Common myeloid progenitor, CD34-positive (primary cell): ENCODE data around the gene CERS3.

Source experiments
- CTCF ChIA-PET: fragments of 350-600 bp; sonication (Branson Sonifier 250); formaldehyde crosslinking; loops from one replicate; lab custom pipeline; 2021; ENCODE audit warnings: antibody characterized with exemption; lab: Charles Lee
- POLR2A ChIA-PET: fragments of 350-600 bp; sonication (Branson Sonifier 250); formaldehyde crosslinking; loops from one replicate; lab custom pipeline; 2021; ENCODE audit warnings: antibody characterized with exemption; lab: Charles Lee
- DNase-seq, 3 donors: peaks; one replicate each; pipeline versions ENCODE4 v3.0.0 to v3.0.0-alpha.2; 2013
- H3K27ac ChIP-seq, 2 experiments: 1 replicate in 1 of 2; 2 replicates in 1 of 2; pipeline ENCODE4 v1.7.0; 2013; ENCODE audit warnings: inconsistent platforms in 2 of 2, low read length in 2 of 2, mild to moderate bottlenecking in 2 of 2, low read depth in 1 of 2, moderate library complexity in 1 of 2; ENCODE audit not compliant: severe bottlenecking in 2 of 2, insufficient read depth in 1 of 2, poor library complexity in 1 of 2
- H3K27me3 ChIP-seq, 5 experiments: replicated peaks in 2 of 5; 1 replicate in 3 of 5; 2 replicates in 2 of 5; pipeline versions ENCODE4 v1.6.1 to v1.7.0; 2013; ENCODE audit warnings: low read length in 4 of 5, mild to moderate bottlenecking in 2 of 5, moderate library complexity in 2 of 5, inconsistent platforms in 1 of 5; ENCODE audit not compliant: insufficient read depth in 5 of 5, control insufficient read depth in 4 of 5
- H3K36me3 ChIP-seq, 4 experiments: 1 replicate in 2 of 4; 2 replicates in 2 of 4; pipeline versions ENCODE4 v1.6.1 to v1.7.0; 2013; ENCODE audit warnings: low read length in 3 of 4, control low read depth in 1 of 4, mild to moderate bottlenecking in 1 of 4; ENCODE audit not compliant: control insufficient read depth in 4 of 4, insufficient read depth in 4 of 4
- H3K4me1 ChIP-seq, 4 experiments: 1 replicate in 3 of 4; 2 replicates in 1 of 4; pipeline versions ENCODE4 v1.6.1 to v1.7.1; 2013; ENCODE audit warnings: low read length in 3 of 4, mild to moderate bottlenecking in 3 of 4, control low read depth in 1 of 4, inconsistent platforms in 1 of 4, moderate library complexity in 1 of 4; ENCODE audit not compliant: control insufficient read depth in 4 of 4, insufficient read depth in 4 of 4; ENCODE audit errors: control extremely low read depth in 1 of 4
- H3K4me3 ChIP-seq, 7 experiments: 1 replicate in 4 of 7; 2 replicates in 3 of 7; pipeline versions ENCODE4 v1.5.1 to v1.7.0; 2013; ENCODE audit warnings: mild to moderate bottlenecking in 7 of 7, low read length in 6 of 7, moderate library complexity in 6 of 7, inconsistent platforms in 2 of 7, low read depth in 2 of 7, control low read depth in 1 of 7; ENCODE audit not compliant: insufficient read depth in 4 of 7, control insufficient read depth in 1 of 7; ENCODE audit errors: extremely low read depth in 1 of 7
- H3K9me3 ChIP-seq, 5 experiments: 1 replicate in 4 of 5; 2 replicates in 1 of 5; pipeline versions ENCODE4 v1.6.1 to v1.7.1; 2013; ENCODE audit warnings: low read length in 4 of 5, mild to moderate bottlenecking in 2 of 5, inconsistent platforms in 1 of 5, low read depth in 1 of 5, moderate library complexity in 1 of 5; ENCODE audit not compliant: control insufficient read depth in 4 of 5, insufficient read depth in 2 of 5; ENCODE audit errors: control extremely low read depth in 1 of 5
- WGBS: methylation state at CpG from one replicate; pipeline ENCODE4 v1.1.5; 2013; ENCODE audit not compliant: insufficient coverage; 5-methylcytosine and 5-hydroxymethylcytosine counted together

CERS3 gene

DNA sequence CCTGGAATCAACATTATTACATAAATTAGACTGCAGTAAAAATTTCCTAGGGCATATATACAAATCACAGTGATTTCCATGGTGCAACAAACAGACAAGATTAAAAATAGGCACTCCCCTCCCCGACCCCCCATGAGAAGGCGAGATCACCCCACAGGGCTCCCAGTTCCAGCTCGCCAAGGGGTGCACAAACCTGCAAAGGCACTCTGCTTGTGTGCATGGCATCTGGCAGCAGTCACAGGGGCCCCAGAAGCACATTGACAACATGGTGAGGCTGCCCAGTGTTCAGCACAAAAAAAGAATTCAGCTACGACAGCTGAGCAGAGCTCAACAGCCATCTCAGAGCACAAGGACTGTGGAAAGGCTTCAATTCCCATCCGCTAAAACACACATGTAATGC lies 19.2 kb upstream of the CERS3 start:
- H3K4me1 ChIP-seq: no peaks in the 10 kb centered on the region
- H3K9me3 ChIP-seq: peaks cover 1 to 11% (median 6%) of the 10 kb centered on the region in 5 experiments
- 97% methylated on average over 4 of the region's 5 CpGs for whole genome bisulfite sequencing
- H3K36me3 ChIP-seq: no peaks in the 10 kb centered on the region
- POLR2A ChIA-PET: no interaction called here
- CTCF ChIA-PET: no interaction called here
- no peak for DNase-seq
- peaks cover 0 to 37% (median 12%) of the 10 kb centered on the region in 5 experiments for H3K27me3 ChIP-seq
- no peak overlapping the region for H3K27ac ChIP-seq
- H3K4me3 ChIP-seq: no peak overlapping the region

DNA sequence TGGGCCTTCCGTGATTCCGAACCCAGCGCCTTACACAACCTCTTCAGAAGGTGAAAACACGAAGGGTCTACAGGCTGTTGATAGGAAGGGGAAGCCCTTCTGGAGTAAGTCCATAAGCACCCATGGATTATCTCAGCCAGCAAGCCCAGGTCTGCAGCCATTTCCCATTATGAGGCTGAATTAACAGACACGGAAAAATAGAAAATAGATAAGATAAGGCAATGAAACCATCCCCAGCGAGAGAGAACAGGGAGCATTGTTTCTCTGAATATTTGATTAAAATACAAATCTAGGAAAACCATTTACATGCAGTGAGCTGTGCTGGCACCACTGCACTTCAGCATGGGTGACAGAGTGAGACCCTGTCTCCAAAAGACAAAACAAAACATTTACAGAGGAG lies 16.2 kb upstream of the CERS3 start:
- H3K27me3 ChIP-seq: peaks cover 0 to 45% (median 12%) of the 10 kb centered on the region in 5 experiments
- H3K27ac ChIP-seq: no peak overlapping the region
- no peak for DNase-seq
- H3K36me3 ChIP-seq: no peaks in the 10 kb centered on the region
- WGBS: 73% methylated on average over 5 of the region's 6 CpGs
- CTCF ChIA-PET: no interaction called here
- no peak overlapping the region for H3K4me3 ChIP-seq
- H3K4me1 ChIP-seq: no peaks in the 10 kb centered on the region
- POLR2A ChIA-PET: no interaction called here
- peaks cover 0 to 14% (median 5%) of the 10 kb centered on the region in 5 experiments for H3K9me3 ChIP-seq

DNA sequence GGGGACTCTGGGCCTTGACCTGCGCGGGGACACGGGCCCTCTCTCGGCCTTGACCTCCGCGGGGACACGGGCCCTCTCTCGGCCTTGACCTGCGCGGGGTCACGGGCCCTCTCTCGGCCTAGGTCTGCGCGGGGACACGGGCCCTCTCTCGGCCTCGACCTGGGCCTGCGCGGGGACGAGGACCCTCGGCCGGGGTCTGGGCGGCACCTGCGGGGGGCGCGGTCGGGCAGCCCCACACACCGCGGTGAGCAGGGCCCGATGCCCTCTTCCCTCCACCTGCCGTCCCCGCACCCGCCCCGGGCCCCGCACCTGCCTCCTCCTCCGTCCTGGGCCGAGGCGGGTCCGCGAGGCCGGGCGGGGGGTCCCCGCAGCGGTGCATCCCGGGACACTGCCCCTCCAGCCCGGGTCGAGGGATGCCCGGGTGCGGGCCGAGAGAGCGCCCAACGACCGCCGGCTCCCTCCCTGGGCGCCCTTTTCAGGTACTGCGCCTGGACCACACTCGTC lies 15.6 kb upstream of the CERS3 start:
- no peak overlapping the region for H3K27ac ChIP-seq
- ChIA-PET POLR2A (no interaction called here), CTCF (no interaction called here)
- peaks cover 0 to 45% (median 12%) of the 10 kb centered on the region in 5 experiments for H3K27me3 ChIP-seq
- WGBS: 20% methylated on average over 44 of the region's 57 CpGs
- H3K4me3 ChIP-seq: no peak overlapping the region
- peaks cover 0 to 19% (median 6%) of the 10 kb centered on the region in 5 experiments for H3K9me3 ChIP-seq
- DNase-seq: no peak
- H3K36me3 ChIP-seq: no peaks in the 10 kb centered on the region
- H3K4me1 ChIP-seq: no peaks in the 10 kb centered on the region

DNA sequence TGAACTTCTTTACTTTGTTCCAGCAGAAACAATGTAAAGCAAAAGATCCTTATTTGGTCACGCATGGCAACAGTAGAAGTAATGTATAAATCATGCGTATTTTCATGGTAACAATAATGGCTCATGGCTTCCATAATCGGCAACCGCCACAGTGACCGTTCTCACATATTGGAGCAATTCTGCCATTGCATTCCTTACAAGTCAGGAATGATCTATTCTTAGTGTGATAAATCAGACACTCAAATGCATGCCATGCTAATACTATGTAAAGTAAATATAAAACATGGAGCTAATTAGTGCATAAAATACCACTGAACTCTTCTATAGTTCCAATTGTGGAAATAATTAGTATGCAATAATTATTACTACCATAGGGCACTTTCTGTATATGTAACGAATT lies 13.5 kb upstream of the CERS3 start:
- Histone ChIP-seq H3K9me3 (peaks cover 0 to 23% (median 6%) of the 10 kb centered on the region in 5 experiments), H3K4me1 (peaks cover 0 to 3% (median 0%) of the 10 kb centered on the region in 4 experiments), H3K27ac (no peak overlapping the region), H3K27me3 (peaks cover 0 to 45% (median 9%) of the 10 kb centered on the region in 5 experiments), H3K36me3 (no peaks in the 10 kb centered on the region), H3K4me3 (no peak overlapping the region)
- ChIA-PET POLR2A (no interaction called here), CTCF (no interaction called here)
- WGBS: 90% methylated on average over 2 of the region's 6 CpGs
- no peak for DNase-seq

DNA sequence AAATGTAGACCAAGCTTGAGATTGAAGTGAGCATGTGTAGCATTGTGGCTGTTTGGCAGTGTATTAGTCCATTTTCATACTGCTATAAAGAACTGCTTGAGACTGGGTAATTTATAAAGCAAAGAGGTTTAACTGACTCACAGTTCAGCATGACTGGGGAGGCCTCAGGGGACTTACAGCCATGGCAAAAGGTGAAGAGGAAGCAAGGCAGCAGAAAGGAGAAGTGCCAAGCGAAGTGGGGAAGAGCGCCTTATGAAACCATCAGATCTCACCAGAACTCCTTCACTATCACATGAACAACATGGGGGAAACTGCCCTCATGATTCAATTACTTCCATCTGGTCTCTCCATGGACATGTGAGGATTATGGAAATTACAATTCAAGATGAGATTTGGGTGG lies 8.6 kb upstream of the CERS3 start:
- Histone ChIP-seq H3K27ac (no peak overlapping the region), H3K27me3 (peaks cover 0 to 16% (median 4%) of the 10 kb centered on the region in 5 experiments), H3K9me3 (peaks cover 0 to 12% (median 3%) of the 10 kb centered on the region in 5 experiments), H3K36me3 (no peaks in the 10 kb centered on the region), H3K4me3 (no peak overlapping the region), H3K4me1 (peaks cover 0 to 9% (median 0%) of the 10 kb centered on the region in 4 experiments)
- ChIA-PET POLR2A (no interaction called here), CTCF (no interaction called here)
- DNase-seq: peak in 2 of 3 donors; percentile 57 to 62
- WGBS: no CpG with 5 or more reads among the region's 2 CpGs

DNA sequence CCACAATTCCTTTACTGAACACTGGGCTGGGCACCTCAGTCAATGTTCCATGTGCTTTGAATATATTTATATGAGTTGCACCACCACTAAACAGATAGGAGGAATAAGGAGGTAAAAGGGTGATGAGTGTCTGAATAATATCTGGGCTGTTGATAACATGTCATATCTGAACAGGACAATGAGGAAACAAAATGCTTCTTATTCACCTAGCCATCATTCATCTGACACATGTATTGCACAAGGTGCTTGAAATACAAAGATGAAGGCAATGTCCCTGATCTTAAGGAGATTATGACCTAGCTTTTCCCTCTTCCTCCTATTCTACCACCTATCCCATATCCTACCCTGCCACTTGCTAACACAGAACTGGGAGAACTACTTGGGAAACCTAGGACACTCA lies 8.0 kb upstream of the CERS3 start:
- Histone ChIP-seq H3K4me1 (peaks cover 0 to 9% (median 0%) of the 10 kb centered on the region in 4 experiments), H3K4me3 (no peak overlapping the region), H3K27ac (no peak overlapping the region), H3K9me3 (peaks cover 0 to 12% (median 3%) of the 10 kb centered on the region in 5 experiments), H3K36me3 (no peaks in the 10 kb centered on the region), H3K27me3 (peaks cover 0 to 21% (median 4%) of the 10 kb centered on the region in 5 experiments)
- no peak for DNase-seq
- POLR2A ChIA-PET: no interaction called here
- CTCF ChIA-PET: no interaction called here

DNA sequence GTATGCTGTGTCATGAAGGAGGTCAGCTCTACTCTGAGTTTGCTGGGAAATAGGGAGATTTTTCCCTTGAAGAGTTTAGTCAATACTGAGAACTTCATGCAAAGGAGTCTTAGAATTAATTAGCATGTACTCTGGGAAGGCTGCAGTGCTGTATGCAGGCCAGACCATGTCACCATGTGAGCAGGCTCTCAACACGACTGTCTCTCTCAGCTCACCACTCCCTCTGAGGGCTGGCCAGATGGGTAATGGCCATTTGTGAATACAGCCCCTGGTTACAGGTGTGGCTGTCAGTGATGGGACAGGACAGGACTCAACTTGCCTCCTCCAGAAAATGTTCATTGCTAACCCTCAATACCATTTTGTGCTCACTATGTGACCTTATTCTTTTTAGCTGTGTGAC lies 5.1 kb upstream of the CERS3 start:
- WGBS: 70% methylated on average over 1 of the region's 1 CpG
- H3K9me3 ChIP-seq: peaks cover 0 to 7% (median 0%) of the 10 kb centered on the region in 5 experiments
- ChIA-PET POLR2A (no interaction called here), CTCF (no interaction called here)
- H3K27ac ChIP-seq: no peak overlapping the region
- no peak for DNase-seq
- H3K4me3 ChIP-seq: no peak overlapping the region
- peaks cover 0 to 31% (median 7%) of the 10 kb centered on the region in 5 experiments for H3K27me3 ChIP-seq
- no peaks in the 10 kb centered on the region for H3K36me3 ChIP-seq
- peaks cover 0 to 9% (median 0%) of the 10 kb centered on the region in 4 experiments for H3K4me1 ChIP-seq
